HG02759 (cell line): ENCODE data around the gene KLHL17.

Source experiments
- ATAC-seq: cut with Tn5 transposase; IDR thresholded peaks from one replicate; pipeline ENCODE4 v1.9.1; 2021; ENCODE audit warnings: mild to moderate bottlenecking, moderate library complexity; ENCODE audit not compliant: unreplicated experiment

The KLHL17 gene

DNA sequence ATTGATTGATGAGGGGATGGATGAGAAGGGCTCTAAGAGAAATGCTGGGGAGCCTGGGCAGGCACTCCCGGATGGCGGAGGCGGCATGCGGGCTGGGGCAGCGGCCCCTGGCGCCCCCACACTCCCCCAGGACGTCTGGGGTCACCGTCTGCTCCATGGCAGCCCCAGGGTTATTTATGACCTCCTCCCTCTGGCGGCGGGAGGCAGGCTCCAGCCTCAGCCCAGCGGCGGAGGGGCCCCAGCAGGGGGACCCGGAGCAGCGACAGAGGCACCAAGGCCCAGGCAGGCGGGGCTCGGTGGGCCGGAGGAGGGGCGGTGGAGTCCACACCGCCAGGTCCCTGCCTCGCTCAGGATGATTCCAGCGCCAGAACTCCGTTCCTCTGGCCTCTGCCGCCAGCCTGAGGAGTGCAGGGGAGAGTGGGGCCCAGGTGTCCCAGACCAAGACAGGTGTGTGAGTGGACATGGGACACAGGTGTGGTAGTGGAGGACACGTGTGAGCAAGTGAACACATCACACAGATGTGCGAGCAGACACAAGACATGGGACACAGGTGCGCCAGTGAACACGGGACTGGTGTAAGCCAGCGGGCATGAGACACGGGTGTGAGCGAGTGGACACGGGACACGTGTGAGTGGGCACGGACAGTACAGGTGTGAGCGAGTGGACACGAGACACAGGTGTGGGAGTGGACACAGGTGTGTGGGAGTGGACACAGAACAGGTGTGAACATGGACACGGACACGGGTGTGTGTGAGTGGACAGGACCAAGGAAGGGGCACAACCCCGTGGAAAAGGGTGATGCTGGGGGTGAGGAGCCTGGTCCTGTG is 39.2 kb upstream of the KLHL17 start:
- no peak for ATAC-seq

- no peak for ATAC-seq
These were observed 37.0 kb upstream of the KLHL17 start, which contains the start of gene SAMD11 for GRCh38 chr1:923131-923990. SAMD11 (plus strand) TSS chr1:923923; CDS start chr1:924432, 509 bp downstream.

- no peak for ATAC-seq
These were observed 36.3 kb upstream of the KLHL17 start for GRCh38 chr1:923991-924655.

GRCh38 chr1:924656-925560 is 35.5 kb upstream of the KLHL17 start:
- no peak for ATAC-seq

DNA sequence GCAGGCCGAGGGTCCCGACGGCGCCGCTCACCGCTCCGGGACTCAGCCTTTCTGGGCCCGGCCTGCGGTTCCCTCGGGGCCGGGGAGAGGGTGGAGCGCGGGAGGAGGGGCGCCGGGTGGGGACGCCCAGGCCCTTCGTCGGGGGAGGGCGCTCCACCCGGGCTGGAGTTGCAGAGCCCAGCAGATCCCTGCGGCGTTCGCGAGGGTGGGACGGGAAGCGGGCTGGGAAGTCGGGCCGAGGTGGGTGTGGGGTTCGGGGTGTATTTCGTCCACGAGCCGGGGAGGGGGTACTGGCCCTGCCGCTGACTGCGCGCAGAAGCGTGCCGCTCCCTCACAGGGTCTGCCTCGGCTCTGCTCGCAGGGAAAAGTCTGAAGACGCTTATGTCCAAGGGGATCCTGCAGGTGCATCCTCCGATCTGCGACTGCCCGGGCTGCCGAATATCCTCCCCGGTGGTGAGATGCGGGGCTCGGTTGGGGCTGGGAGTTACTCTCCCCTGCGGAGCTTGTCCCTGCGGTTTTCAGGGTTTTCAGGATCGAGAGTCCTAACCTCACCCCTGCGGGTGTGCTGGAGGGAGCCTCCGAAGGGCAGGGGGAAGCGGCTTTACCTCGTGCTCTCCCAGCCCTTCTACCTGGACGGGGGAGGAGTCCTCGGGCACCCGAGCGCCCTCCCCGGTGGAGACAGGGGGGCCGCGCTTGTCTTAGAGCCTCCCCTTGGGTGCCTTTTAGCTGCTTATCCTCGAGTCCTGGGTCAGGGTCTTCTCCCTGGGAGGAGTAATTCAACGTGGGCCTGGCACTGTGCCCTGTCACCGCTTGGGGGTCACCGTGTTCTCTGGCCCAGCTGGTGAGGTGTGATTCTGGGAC is 34.6 kb upstream of the KLHL17 start:
- no peak for ATAC-seq

DNA sequence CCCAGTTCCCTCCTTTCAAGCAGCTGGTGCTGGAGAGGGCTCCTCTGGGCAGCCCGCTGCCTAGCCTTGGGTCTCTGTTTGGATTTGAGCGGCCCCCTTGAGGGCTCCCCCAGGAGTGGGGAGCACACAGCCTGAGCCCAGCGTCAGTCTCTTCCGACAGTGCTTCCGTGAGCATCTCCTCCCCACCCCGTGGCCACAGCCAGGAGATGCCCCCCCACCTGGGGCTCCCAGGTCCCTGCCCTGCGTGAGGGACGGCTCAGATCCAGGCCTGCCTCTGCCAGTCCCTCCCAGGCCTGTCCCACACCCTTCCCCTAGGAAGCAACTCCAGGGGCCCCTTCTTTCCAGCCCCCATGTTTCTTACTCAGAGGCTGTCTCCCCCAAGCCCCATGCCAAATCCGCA is 33.1 kb upstream of the KLHL17 start:
- no peak for ATAC-seq

DNA sequence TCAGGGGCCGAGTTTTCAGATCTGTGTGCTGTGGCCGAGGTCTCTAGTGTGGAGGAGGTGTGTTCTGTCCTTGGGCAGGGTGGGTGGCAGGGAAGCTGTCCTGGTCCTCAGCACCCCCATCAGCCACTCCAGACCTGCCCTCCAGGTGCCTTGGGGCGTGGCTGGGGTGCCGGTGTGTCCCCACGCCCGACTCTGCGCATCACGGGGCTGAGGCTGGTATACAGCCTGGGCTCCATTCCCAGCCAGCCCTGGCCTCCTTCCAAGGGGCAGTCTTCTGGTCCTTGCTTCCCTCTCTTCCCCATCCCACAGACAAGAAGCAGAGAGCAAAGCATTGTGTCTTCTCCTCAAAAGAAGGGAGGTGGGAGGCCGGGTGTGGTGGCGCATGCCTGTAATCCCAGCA is 32.6 kb upstream of the KLHL17 start:
- ATAC-seq = no peak

- ATAC-seq = no peak
These were observed 31.3 kb upstream of the KLHL17 start for GRCh38 chr1:928825-929661.

DNA sequence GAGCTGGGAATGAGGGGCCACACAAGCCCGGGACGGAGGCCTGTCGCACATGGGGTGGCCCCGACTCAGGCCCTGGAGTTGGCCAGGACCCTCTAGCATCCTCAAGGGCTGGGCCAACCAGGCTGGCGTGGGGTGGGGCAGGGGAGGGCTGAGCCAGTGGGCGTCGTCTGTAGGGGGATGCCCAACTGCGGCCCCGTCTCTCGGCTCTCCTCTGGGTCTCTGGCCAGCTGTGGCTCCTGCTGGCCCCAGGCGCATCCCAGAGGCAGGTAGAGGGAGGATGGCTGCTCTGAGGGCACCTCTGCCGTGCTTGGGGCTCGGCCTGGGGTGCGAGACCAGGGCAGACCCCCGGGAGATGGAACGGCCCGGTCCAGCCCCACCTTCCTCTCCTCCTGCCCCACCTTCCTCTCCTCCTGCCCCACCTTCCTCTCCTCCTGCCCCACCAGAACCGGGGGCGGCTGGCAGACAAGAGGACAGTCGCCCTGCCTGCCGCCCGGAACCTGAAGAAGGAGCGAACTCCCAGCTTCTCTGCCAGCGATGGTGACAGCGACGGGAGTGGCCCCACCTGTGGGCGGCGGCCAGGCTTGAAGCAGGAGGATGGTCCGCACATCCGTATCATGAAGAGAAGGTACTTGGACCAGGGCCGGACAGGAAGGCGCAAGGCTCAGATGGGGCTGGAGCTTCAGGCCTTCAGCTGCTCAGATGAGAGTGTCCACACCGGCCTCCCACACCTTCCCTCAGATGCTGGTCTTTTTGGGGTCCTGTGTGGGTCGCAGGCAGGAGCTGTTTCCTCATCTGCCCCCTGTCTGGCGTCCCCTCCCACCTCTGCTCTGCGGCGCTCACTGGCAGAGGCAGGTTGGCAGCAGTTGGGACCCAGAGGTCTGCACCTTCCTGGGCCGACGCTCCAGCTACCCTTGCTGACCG is 30.4 kb upstream of the KLHL17 start:
- ATAC-seq = no peak

DNA sequence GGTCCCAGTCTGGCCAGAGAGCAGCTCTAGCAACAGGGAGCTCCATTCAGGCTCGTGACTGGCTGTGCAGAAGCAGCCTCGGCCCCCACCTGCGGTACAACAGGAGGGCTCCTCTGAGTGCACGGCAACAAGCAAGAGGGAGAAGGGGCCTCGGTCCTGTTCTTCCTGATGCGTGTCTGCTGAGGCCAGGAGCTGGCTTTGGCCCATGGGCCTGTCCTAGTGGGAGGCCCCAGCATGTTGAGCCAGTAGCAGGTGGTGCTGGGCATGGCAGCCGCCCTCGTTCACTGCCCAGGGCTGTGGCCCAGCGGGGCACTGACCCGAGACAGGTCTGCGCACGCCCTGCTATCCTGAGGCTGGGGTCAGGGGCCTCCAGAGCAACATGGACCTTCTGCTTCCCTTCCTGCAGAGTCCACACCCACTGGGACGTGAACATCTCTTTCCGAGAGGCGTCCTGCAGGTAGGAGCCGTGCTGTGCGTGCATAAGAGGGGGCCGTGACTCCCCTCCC is 29.7 kb upstream of the KLHL17 start:
- ATAC-seq = no peak

DNA sequence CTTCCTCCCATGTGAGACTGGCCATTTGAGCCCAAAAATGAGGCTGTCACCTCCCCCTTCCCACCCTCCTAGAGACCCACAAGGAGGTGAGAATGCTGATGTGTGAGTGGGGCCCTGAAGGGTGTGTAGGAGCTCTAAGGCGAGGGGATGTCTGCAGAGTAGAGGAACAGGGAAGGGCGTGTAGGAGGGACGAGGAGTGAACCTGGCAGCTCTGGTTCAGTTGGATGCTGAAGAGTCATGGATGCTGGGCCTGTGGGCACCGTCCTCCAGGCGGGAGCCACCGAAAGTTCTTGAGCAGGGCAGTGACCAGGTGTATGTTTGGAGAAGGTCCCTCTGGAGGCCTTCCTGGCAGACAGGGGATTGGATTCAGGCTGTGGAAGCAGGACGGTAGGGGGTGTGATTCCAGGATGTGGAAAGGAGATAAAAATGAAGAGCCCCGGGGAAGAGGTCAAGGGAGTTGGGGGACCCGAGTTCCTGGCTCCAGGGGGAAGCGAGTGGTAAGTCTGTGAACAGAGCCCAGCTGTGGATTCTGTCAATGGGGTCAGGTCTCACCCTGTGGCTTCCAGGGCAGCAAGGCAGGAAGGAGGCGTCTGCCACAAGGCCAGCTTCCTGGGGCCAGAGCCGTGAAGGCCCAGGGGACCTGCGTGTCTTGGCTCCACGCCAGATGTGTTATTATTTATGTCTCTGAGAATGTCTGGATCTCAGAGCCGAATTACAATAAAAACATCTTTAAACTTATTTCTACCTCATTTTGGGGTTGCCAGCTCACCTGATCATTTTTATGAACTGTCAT is 28.8 kb upstream of the KLHL17 start:
- ATAC-seq = no peak

DNA sequence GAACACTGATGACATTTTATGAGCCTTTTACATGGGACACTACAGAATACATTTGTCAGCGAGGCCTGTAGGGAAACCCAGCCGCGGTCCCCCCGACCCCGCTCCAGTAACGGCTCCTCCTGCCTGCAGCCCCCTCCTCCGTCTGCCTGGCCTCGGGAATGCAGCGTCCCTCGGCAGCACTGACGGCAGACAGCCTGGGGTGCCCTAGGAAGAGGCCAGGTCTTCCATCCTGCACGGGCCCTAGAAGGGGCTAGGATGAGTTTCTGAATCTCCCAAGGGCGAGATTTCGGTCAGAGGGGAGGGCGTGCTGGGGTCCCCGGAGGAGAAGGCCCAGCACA is 28.2 kb upstream of the KLHL17 start:
- no peak for ATAC-seq

GRCh38 chr1:932776-933602 is 27.4 kb upstream of the KLHL17 start:
- ATAC-seq = no peak

GRCh38 chr1:933603-933940 is 26.8 kb upstream of the KLHL17 start:
- ATAC-seq = no peak

- no peak for ATAC-seq
These were observed 25.2 kb upstream of the KLHL17 start for GRCh38 chr1:934991-935750.
